Measurements from ENCODE around the gene NNMT.
"Not testable (repeated sequence)": the region's sequence is repeated elsewhere in the genome, so short reads cannot be mapped to it uniquely, and the experiment has no call there.

Gene NNMT

DNA sequence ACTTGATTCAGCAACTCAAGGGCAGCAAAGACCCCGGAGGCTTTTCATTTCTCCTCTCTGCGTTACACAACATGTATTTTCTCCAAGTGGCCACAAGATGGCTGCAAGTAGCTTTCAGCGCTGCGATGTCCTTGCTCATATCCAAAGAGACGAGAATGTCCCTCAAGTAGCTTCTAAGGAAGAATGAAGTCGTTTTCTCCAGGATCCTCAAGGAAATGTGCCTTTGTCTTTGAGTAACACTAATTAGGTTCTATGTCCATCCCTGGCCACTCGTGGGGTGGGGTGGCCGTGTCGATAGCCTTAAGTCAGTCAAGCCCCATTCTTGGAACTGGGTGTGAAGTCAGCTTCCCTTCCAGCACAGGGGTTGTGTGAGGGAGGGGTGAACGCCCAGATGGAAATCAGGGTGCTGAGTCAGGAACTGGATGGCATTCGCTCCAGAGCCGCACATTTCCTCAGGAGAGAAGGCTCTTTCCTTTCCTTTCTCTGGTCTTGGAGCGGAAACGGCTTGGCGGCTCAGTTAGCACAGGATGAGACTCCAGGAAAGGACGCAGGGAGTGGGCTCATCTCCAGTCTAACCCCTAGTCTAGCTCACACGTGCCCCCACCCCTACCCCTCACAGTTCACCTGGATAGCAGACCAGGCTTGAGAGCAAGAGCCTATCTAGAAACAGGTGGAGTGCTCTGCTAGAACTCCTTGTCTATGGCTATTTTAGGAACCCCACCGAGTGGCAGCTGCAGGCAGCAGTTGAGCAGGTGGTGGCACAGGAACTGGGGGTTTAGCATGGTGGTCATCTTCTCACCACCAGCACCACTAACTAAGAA is 44.3 kb downstream of the NNMT start:
- Histone ChIP-seq H3K4me1 (ENCODE audit: insufficient read depth, low read length) (no peaks in the 10 kb centered on the region), H2AFZ (ENCODE audit: low read depth, low read length) (no peak overlapping the region), H3K9me3 (ENCODE audit: low read length) (no peaks in the 10 kb centered on the region), H3K4me3 (ENCODE audit: low read length) (no peak overlapping the region), H3K36me3 (ENCODE audit: insufficient read depth, low read length) (no peaks in the 10 kb centered on the region), H3K27me3 (ENCODE audit: insufficient read depth, low read length) (no peaks in the 10 kb centered on the region)

GRCh38 chr11:114341667-114342066 is 45.5 kb downstream of the NNMT start:
- not testable (repeated sequence) for H3K27me3 ChIP-seq (ENCODE audit: insufficient read depth, low read length); H3K9me3 ChIP-seq (ENCODE audit: low read length)

GRCh38 chr11:114342476-114342875 is 46.3 kb downstream of the NNMT start:
- no peak overlapping the region for H3K4me3 ChIP-seq (ENCODE audit: low read length)
- H3K9me3 ChIP-seq (ENCODE audit: low read length), result no peaks in the 10 kb centered on the region
- no peaks in the 10 kb centered on the region for H3K27me3 ChIP-seq (ENCODE audit: insufficient read depth, low read length)
- no peaks in the 10 kb centered on the region for H3K36me3 ChIP-seq (ENCODE audit: insufficient read depth, low read length)
- H3K4me1 ChIP-seq (ENCODE audit: insufficient read depth, low read length), result no peaks in the 10 kb centered on the region
- H2AFZ ChIP-seq (ENCODE audit: low read depth, low read length), result no peak overlapping the region

More at GRCh38 chr11:114341667-114342066, 45.5 kb downstream of the NNMT start:
- H3K36me3 ChIP-seq (ENCODE audit: insufficient read depth, low read length); H3K4me3 ChIP-seq (ENCODE audit: low read length); H3K4me1 ChIP-seq (ENCODE audit: insufficient read depth, low read length); H2AFZ ChIP-seq (ENCODE audit: low read depth, low read length): not testable (repeated sequence)

GRCh38 chr11:114343020-114343419 is 46.8 kb downstream of the NNMT start:
- no peaks in the 10 kb centered on the region for H3K36me3 ChIP-seq (ENCODE audit: insufficient read depth, low read length)
- H3K4me3 ChIP-seq (ENCODE audit: low read length), result no peak overlapping the region
- no peaks in the 10 kb centered on the region for H3K9me3 ChIP-seq (ENCODE audit: low read length)
- no peaks in the 10 kb centered on the region for H3K4me1 ChIP-seq (ENCODE audit: insufficient read depth, low read length)
- H3K27me3 ChIP-seq (ENCODE audit: insufficient read depth, low read length), result no peaks in the 10 kb centered on the region
- no peak overlapping the region for H2AFZ ChIP-seq (ENCODE audit: low read depth, low read length)

DNA sequence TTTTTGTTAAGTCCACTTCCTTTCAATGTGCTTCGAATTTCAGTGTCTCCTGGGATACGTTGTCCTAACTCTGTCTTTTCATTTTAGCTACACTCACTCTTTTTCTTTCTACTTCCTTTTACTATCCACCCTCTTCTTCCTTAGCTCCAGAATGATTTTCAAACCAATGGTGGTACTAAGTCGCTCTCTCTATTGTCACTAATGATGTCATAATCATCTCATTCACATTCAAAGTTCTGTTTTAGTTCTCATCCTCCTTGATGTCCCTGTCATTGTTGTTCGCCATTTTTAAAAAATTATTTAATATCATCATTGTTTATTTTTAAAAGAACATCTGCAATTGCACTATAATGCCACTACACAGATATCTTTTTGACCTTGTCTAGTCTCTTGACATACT is 47.3 kb downstream of the NNMT start:
- H3K4me1 ChIP-seq (ENCODE audit: insufficient read depth, low read length), result no peaks in the 10 kb centered on the region
- no peak overlapping the region for H3K4me3 ChIP-seq (ENCODE audit: low read length)
- no peaks in the 10 kb centered on the region for H3K9me3 ChIP-seq (ENCODE audit: low read length)
- H2AFZ ChIP-seq (ENCODE audit: low read depth, low read length), result no peak overlapping the region
- H3K36me3 ChIP-seq (ENCODE audit: insufficient read depth, low read length), result no peaks in the 10 kb centered on the region
- no peaks in the 10 kb centered on the region for H3K27me3 ChIP-seq (ENCODE audit: insufficient read depth, low read length)

DNA sequence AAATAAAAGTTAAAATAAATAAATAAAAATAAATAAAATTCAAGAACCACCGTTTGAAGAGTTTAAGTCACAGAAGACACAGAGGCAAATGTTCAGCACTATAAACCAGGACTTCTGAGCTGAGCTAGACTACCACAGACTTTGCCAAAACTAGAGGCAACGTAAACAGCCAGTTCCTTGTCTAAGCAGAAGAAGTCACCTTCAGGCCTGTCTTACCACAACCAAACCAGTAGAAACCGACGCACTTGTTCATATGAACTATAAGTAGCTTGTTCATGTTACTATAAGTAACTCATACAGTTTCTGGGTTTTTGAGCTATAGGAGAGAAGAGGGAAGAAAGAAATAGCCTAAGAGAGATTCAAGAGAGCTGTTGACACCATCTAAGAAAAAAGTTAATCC is 48.3 kb downstream of the NNMT start:
- Histone ChIP-seq H3K4me3 (ENCODE audit: low read length) (no peak overlapping the region), H3K4me1 (ENCODE audit: insufficient read depth, low read length) (no peaks in the 10 kb centered on the region), H3K9me3 (ENCODE audit: low read length) (no peaks in the 10 kb centered on the region), H3K36me3 (ENCODE audit: insufficient read depth, low read length) (no peaks in the 10 kb centered on the region), H2AFZ (ENCODE audit: low read depth, low read length) (no peak overlapping the region), H3K27me3 (ENCODE audit: insufficient read depth, low read length) (no peaks in the 10 kb centered on the region)

GRCh38 chr11:114345575-114346222 is 49.5 kb downstream of the NNMT start:
- H3K36me3 ChIP-seq (ENCODE audit: insufficient read depth, low read length), result no peaks in the 10 kb centered on the region
- no peak overlapping the region for H3K4me3 ChIP-seq (ENCODE audit: low read length)
- H3K27me3 ChIP-seq (ENCODE audit: insufficient read depth, low read length), result no peaks in the 10 kb centered on the region

DNA sequence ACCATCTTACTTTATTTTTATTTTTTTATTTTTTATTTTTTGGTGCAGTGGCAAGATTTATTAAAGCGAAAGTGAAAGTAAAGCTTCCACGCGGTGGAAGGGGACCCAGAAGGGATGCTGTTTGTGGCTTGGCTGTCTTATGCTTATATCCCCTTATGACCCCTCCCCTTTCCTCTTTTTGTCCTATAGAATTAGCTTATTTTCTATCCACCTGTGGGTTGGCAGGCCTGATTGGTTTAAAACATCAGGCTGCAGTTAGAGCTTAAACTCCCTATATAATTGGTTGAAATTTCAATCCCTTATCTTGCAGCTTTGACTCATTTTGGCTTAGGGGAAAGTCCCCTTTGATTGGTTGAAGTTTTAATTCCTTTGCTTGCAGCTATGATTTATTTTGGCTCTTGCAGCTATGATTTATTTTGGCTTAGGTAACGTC is 50.5 kb downstream of the NNMT start:
- H3K27me3 ChIP-seq (ENCODE audit: insufficient read depth, low read length), result no peaks in the 10 kb centered on the region
- no peak overlapping the region for H2AFZ ChIP-seq (ENCODE audit: low read depth, low read length)
- no peak overlapping the region for H3K4me3 ChIP-seq (ENCODE audit: low read length)
- no peaks in the 10 kb centered on the region for H3K9me3 ChIP-seq (ENCODE audit: low read length)
- H3K36me3 ChIP-seq (ENCODE audit: insufficient read depth, low read length), result no peaks in the 10 kb centered on the region
- H3K4me1 ChIP-seq (ENCODE audit: insufficient read depth, low read length), result no peaks in the 10 kb centered on the region

More at GRCh38 chr11:114345575-114346222, 49.5 kb downstream of the NNMT start:
- H3K4me1 ChIP-seq (ENCODE audit: insufficient read depth, low read length), result no peaks in the 10 kb centered on the region
- no peak overlapping the region for H2AFZ ChIP-seq (ENCODE audit: low read depth, low read length)
- H3K9me3 ChIP-seq (ENCODE audit: low read length), result no peaks in the 10 kb centered on the region

- Histone ChIP-seq H3K4me3 (ENCODE audit: low read length) (no peak overlapping the region), H3K9me3 (ENCODE audit: low read length) (no peaks in the 10 kb centered on the region), H3K36me3 (ENCODE audit: insufficient read depth, low read length) (no peaks in the 10 kb centered on the region), H3K4me1 (ENCODE audit: insufficient read depth, low read length) (no peaks in the 10 kb centered on the region), H3K27me3 (ENCODE audit: insufficient read depth, low read length) (no peaks in the 10 kb centered on the region), H2AFZ (ENCODE audit: low read depth, low read length) (no peak overlapping the region)
Observed at GRCh38 chr11:114348200-114349191, 52.3 kb downstream of the NNMT start.

DNA sequence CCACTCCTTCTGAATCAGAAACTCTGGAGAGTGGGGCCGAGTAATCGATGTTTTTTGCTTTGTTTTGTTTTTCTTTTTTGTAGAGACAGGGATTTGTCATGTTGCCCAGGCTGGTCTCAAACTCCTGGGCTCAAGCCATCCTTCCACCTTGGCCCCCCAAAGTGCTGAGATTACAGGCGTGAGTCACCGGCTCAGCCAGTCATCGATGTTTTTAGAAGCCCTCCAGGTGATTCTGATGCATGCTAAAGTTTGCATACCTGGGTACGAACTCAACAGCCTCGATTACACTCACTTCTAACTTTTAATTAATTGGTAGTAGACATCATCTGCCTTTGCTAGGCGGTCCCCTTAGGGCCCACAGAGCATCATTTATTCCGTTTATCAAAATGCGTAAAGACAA is 53.8 kb downstream of the NNMT start:
- no peaks in the 10 kb centered on the region for H3K27me3 ChIP-seq (ENCODE audit: insufficient read depth, low read length)
- no peaks in the 10 kb centered on the region for H3K4me1 ChIP-seq (ENCODE audit: insufficient read depth, low read length)

DNA sequence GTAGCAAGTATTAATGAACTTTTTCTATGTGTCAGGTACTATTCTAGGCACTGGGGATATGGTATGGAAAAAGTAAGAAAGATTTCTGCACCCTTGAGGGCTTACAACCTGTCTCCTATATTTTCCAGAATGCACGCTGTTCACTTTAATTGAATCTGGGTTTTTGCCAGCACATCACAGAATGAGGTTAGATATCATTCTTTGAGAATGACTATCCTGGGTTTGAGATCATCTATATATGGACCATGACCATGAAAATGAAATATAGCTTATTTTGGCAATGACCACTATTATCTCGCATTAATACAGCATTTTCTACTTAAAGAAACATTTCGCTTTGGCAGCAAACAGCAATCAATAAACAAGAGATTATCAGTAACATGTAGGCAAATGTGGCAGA is 57.2 kb downstream of the NNMT start:
- H2AFZ ChIP-seq (ENCODE audit: low read depth, low read length), result no peak overlapping the region
- no peaks in the 10 kb centered on the region for H3K9me3 ChIP-seq (ENCODE audit: low read length)
- no peaks in the 10 kb centered on the region for H3K36me3 ChIP-seq (ENCODE audit: insufficient read depth, low read length)
- no peaks in the 10 kb centered on the region for H3K27me3 ChIP-seq (ENCODE audit: insufficient read depth, low read length)
- H3K4me1 ChIP-seq (ENCODE audit: insufficient read depth, low read length), result no peaks in the 10 kb centered on the region
- H3K4me3 ChIP-seq (ENCODE audit: low read length), result no peak overlapping the region

More for the DNA sequence above, 53.8 kb downstream of the NNMT start:
- Histone ChIP-seq H3K36me3 (ENCODE audit: insufficient read depth, low read length) (no peaks in the 10 kb centered on the region), H3K4me3 (ENCODE audit: low read length) (no peak overlapping the region), H2AFZ (ENCODE audit: low read depth, low read length) (no peak overlapping the region), H3K9me3 (ENCODE audit: low read length) (no peaks in the 10 kb centered on the region)

DNA sequence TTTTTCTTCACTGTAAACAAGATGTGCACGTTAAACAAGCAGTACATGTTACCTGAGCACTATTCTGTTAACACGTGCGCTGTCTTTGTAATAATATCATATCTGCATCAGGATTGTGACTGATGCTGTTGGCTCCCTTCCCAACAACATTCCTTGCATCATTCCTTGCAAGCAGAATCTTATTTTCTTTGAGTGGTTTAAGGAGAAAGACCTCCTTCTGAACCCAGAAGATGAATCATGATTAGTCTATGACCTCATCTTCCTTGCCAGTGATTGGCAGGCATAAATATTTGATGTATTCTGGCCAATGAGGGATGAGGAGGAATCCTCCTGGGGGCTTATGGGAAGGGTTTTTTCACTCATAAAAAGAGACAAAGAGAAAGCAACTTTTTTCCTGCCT is 57.9 kb downstream of the NNMT start:
- H3K4me3 ChIP-seq (ENCODE audit: low read length), result no peak overlapping the region
- H2AFZ ChIP-seq (ENCODE audit: low read depth, low read length), result no peak overlapping the region
- no peaks in the 10 kb centered on the region for H3K36me3 ChIP-seq (ENCODE audit: insufficient read depth, low read length)
- no peaks in the 10 kb centered on the region for H3K27me3 ChIP-seq (ENCODE audit: insufficient read depth, low read length)
- no peaks in the 10 kb centered on the region for H3K9me3 ChIP-seq (ENCODE audit: low read length)
- H3K4me1 ChIP-seq (ENCODE audit: insufficient read depth, low read length), result no peaks in the 10 kb centered on the region

DNA sequence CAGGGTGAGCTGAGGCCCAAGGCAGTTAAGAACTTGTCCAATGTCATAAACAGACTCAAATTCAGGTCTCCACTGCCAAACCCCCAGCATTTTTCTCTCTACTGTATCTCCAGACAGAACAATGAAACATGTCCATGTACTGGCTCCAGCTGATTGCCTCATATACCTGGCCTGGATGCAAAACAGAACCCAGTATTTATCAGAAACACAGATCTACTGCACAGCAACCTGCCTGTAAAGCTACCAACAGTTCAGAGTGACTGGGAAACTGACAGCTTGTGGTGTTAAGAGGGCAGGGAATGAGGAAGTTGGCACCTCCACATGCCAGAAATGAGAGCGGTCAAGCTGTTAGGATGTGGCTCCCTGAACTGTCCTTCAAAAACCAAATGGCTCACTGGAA is 62.5 kb downstream of the NNMT start:
- no peak overlapping the region for H2AFZ ChIP-seq (ENCODE audit: low read depth, low read length)
- H3K9me3 ChIP-seq (ENCODE audit: low read length), result no peaks in the 10 kb centered on the region
- H3K36me3 ChIP-seq (ENCODE audit: insufficient read depth, low read length), result no peaks in the 10 kb centered on the region
- no peaks in the 10 kb centered on the region for H3K4me1 ChIP-seq (ENCODE audit: insufficient read depth, low read length)
- H3K4me3 ChIP-seq (ENCODE audit: low read length), result no peak overlapping the region
- no peaks in the 10 kb centered on the region for H3K27me3 ChIP-seq (ENCODE audit: insufficient read depth, low read length)

All from neuron (in vitro differentiated cells).